ENCODE data around the gene MS4A6E. TPM values are rescaled to one million over a fixed set of nuclear protein-coding genes. Genes with fewer than 3 reads are reported as not detected.

MS4A6E gene
- total and polyA plus RNA-seq, 2 of the 8 experiments (the other 6 are each of a cell fraction or from before 2014, with no cell fraction given), result not detected

DNA sequence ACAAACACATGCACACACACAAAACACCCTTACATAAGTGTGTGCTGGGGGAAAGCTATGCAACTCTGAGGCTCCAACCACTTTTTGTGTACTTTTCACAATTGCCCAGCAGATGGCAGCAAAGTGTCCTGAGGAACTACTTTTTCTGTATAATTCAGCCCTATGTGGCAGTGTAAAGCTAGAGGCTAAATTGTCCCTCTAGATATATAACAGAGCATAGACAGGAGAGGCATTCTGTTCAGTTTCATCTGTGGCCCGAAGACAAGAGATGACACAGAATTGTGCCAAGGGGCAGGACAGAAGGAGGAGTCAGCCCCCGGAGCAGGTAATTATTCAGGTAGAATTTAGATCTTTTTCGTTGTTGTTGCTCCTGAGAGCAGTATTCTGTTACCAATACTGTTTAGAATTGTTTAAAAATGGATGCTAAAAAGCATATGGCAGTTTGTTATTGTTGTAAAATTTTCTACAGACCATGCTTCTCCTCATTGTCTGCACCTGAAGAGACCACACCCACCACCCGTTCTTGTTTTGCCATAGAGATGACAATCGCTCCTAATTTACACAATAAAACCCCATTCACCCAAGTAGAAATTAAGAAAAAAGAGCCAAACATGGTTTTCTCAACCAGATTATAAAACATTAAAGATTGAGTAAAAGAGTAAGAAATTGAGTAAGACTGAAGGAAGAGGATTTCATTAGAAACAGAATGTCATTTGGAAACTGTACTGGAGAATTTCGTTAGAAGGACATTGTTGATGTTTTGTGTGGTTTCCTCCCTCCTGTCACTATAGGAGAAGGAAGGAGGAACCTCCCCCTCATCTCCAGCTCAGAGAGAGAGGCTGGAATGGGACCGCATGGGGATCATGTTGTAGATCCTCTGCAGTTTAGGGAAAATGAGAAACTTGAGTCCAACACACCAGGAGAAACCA, 36.8 kb downstream of the MS4A6E start:
- 34% methylated on average over 7 of the region's 7 CpGs; no CpG with 5 or more reads in 1 of the 2 experiments for WGBS, 2 experiments (ENCODE audit: extremely low coverage in 1 of 2, insufficient coverage in 1 of 2, insufficient read length in 1 of 2, insufficient replicate concordance in 2 of 2, low coverage in 1 of 2, low lambda C conversion rate in 2 of 2, missing lambda C conversion rate in 1 of 2)
- no peak overlapping the region for H3K9ac ChIP-seq (replicated peaks in 1 of 4; ENCODE audit: extremely low read depth in 1 of 4, low read depth in 3 of 4, low read length in 3 of 4)
- H2BK12ac ChIP-seq (ENCODE audit: low read depth, low read length), result no peak overlapping the region
- no peak overlapping the region for H2BK120ac ChIP-seq (replicated peaks; ENCODE audit: low read depth, low read length)
- no peak overlapping the region for H3K56ac ChIP-seq (replicated peaks; ENCODE audit: insufficient read length, low read depth, low read length)
- ChIA-PET POLR2A (ENCODE audit: partially characterized antibody) (interaction anchor here (1.8 kb wide), 1 partner anchor 9 kb away, joined by 4 read pairs; no protein-coding TSS in a partner anchor), CTCF (ENCODE audit: partially characterized antibody) (interaction anchor here (0.6 to 13.3 kb wide), 43 partner anchors 7 to 1868 kb away, joined by 3 to 115 read pairs (median 4); partner anchors contain the start of gene MS4A7)
- no peaks in the 10 kb centered on the region for H3K36me3 ChIP-seq (ENCODE audit: control insufficient read depth in 2 of 4, insufficient read depth in 4 of 4, low read length in 3 of 4)
- FAIRE-seq (peak; percentile 95), DNase-seq (ENCODE audit: low read depth in 1 of 2, low spot score in 2 of 2) (peak in 1 of 2 experiments; percentile 77)
- H2BK15ac ChIP-seq (ENCODE audit: low read length), result no peak overlapping the region
- no peak overlapping the region for H4K91ac ChIP-seq (replicated peaks; ENCODE audit: insufficient read length, low read length)
- no peaks in the 10 kb centered on the region for H3K79me1 ChIP-seq (ENCODE audit: low read depth, low read length)
- no peaks in the 10 kb centered on the region for H4K20me1 ChIP-seq (replicated peaks in 1 of 2; ENCODE audit: control insufficient read depth in 1 of 2, insufficient read depth in 2 of 2, low read length in 2 of 2)
- no peak overlapping the region for H2AK5ac ChIP-seq (ENCODE audit: low read depth, low read length)
- H3K27me3 ChIP-seq (replicated peaks in 1 of 4; ENCODE audit: control insufficient read depth in 3 of 4, extremely low read depth in 1 of 4, insufficient read depth in 3 of 4, low read length in 3 of 4), result no peaks in the 10 kb centered on the region
- no peak overlapping the region for H3K23ac ChIP-seq (ENCODE audit: insufficient read length)
- H3K23me2 ChIP-seq (ENCODE audit: low read depth, low read length), result no peaks in the 10 kb centered on the region
- H2AFZ ChIP-seq (ENCODE audit: low read length), result no peak overlapping the region
- H3K4ac ChIP-seq (replicated peaks; ENCODE audit: insufficient read length, low read depth, low read length), result no peak overlapping the region
- H3K18ac ChIP-seq (ENCODE audit: extremely low read depth, low read length), result no peak overlapping the region; the same call in 1 of the 2 replicates
- H4K8ac ChIP-seq (ENCODE audit: extremely low read depth, insufficient read depth, low read length), result no peak overlapping the region
- H3K79me2 ChIP-seq (ENCODE audit: control insufficient read depth in 1 of 2, insufficient read depth in 2 of 2, low read length in 2 of 2), result no peaks in the 10 kb centered on the region
- H4K5ac ChIP-seq (ENCODE audit: insufficient read length, low read depth, low read length), result peak overlapping the region; percentile 41
- H2BK5ac ChIP-seq (ENCODE audit: low read depth, low read length), result peak overlapping the region; percentile 35; the same call in 1 of the 2 replicates
- peak overlapping the region in 1 of 4 experiments; percentile 38; a peak in 1 of 8 replicates for H3K4me3 ChIP-seq (ENCODE audit: extremely low read depth in 1 of 4, insufficient read depth in 2 of 4, low read depth in 3 of 4, low read length in 4 of 4)
- H3K14ac ChIP-seq (ENCODE audit: insufficient read length), result no peak overlapping the region
- H3K4me2 ChIP-seq (ENCODE audit: insufficient read depth in 1 of 2, low read depth in 2 of 2, low read length in 2 of 2), result peak overlapping the region in 1 of 2 experiments; percentile 52; a peak in 2 of 4 replicates
- peak overlapping the region; percentile 45; the same call in 1 of the 2 replicates for H3K27ac ChIP-seq (ENCODE audit: low read depth, low read length)
- H3K9me3 ChIP-seq (ENCODE audit: insufficient read depth in 2 of 2, low read depth in 1 of 2, low read length in 1 of 2), result peaks cover 0 to 4% of the 10 kb centered on the region in 2 experiments; a peak in 2 of 4 replicates
- H3K4me1 ChIP-seq (replicated peaks in 1 of 4; ENCODE audit: control insufficient read depth in 3 of 4, insufficient read depth in 4 of 4, low read length in 3 of 4), result peaks cover 0 to 15% (median 4%) of the 10 kb centered on the region in 4 experiments; a peak in 4 of 7 replicates
- no peak overlapping the region; the same call in 1 of the 2 replicates for H2BK20ac ChIP-seq (ENCODE audit: low read length)
- TF ChIP-seq SP2 (IDR thresholded peaks at IDR 0.05; ENCODE audit: low read length) (no peak), RXRA (IDR thresholded peaks at IDR 0.05; ENCODE audit: insufficient read depth, low read depth, low read length) (no peak), CEBPB (IDR thresholded peaks at IDR 0.05; ENCODE audit: low read depth, low read length) (no peak), RAD21 (IDR thresholded peaks at IDR 0.05 in 1 of 2, conservative IDR thresholded peaks at IDR 0.05 in 1 of 2; ENCODE audit: low read depth in 2 of 2, low read length in 2 of 2) (peak; percentile 78 to 85), ZNF274 (IDR thresholded peaks at IDR 0.05; ENCODE audit: borderline replicate concordance, extremely low read depth, low read length) (no peak), RFX5 (IDR thresholded peaks at IDR 0.05; ENCODE audit: borderline replicate concordance, low read depth, low read length) (no peak)
- TF ChIP-seq, protein P1, sequence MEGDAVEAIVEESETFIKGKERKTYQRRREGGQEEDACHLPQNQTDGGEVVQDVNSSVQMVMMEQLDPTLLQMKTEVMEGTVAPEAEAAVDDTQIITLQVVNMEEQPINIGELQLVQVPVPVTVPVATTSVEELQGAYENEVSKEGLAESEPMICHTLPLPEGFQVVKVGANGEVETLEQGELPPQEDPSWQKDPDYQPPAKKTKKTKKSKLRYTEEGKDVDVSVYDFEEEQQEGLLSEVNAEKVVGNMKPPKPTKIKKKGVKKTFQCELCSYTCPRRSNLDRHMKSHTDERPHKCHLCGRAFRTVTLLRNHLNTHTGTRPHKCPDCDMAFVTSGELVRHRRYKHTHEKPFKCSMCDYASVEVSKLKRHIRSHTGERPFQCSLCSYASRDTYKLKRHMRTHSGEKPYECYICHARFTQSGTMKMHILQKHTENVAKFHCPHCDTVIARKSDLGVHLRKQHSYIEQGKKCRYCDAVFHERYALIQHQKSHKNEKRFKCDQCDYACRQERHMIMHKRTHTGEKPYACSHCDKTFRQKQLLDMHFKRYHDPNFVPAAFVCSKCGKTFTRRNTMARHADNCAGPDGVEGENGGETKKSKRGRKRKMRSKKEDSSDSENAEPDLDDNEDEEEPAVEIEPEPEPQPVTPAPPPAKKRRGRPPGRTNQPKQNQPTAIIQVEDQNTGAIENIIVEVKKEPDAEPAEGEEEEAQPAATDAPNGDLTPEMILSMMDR (IDR thresholded peaks at IDR 0.05; ENCODE audit: control extremely low read depth in 1 of 3, insufficient read depth in 1 of 3, low read depth in 1 of 3, low read length in 3 of 3), result peak in 2 of 3 experiments; percentile 73 to 87; a peak in 3 of 4 replicates

Measured in H1 (cell line).